HG02870 (cell line): Measurements from ENCODE around the gene NR4A1.

ENCODE experiments used
- ATAC-seq: cut with Tn5 transposase; IDR thresholded peaks from one replicate; pipeline ENCODE4 v1.9.1; 2021; ENCODE audit warnings: mild to moderate bottlenecking, moderate library complexity; ENCODE audit not compliant: unreplicated experiment

Gene NR4A1

DNA sequence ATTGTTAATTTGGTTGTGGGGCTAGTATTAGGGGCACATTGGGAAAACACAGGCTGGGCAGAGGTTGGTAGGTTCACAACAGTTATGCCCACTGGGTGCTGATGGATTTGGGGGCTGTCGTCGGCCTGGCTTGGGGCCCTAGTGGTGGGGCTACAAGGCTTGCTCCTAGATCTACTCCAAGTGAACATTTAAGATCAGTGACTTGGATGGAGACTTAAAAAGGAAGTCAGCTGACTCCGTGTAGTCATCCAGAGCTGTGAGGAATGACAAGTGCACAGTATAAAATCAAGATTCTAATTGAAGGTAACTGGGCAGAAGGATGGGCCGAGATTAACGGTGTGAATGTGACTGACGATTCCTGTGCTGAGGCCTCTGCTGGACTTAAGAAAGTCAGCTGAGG, 12.8 kb upstream of the NR4A1 start:
- ATAC-seq: no peak

DNA sequence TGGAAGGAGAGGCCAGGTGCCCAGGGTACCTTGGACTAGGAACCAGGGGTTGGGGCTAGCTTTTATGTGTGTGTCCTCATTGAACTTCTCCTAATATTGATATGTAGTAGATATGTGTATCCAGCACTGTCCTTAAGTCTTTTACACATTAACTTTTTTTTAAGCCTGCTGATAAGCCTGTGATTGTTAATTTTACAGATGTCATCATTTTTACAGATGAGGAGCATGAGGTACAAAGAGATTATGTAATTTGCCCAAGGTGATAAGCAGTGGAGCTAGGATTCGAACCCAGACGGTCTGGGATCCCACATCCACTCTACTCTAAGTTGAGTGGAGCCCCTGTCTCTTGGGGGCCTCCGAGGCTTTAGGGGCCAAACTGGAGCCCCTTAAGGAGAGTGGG, 10.2 kb upstream of the NR4A1 start:
- ATAC-seq: no peak

DNA sequence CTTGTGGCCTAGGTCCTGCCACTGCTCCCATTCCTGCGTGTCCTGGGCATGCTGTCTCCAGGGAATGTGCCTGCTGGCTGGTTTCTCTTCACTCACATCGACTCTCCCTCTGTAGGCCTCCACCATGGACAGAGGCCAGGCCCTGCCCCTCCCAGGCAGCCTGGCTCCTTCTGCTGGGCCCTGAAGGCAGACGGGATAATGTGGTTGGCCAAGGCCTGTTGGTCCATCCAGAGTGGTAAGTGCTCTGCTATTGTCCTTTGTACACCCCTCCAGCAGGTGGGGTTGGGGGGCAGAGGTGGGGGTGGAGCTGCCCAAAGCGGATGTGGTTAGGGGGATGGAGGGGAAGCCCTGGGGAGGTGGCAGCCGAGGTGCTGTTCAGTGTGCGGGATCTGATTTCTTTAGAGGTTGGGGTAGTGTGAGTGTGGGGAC, 9.5 kb upstream of the NR4A1 start:
- ATAC-seq: no peak

DNA sequence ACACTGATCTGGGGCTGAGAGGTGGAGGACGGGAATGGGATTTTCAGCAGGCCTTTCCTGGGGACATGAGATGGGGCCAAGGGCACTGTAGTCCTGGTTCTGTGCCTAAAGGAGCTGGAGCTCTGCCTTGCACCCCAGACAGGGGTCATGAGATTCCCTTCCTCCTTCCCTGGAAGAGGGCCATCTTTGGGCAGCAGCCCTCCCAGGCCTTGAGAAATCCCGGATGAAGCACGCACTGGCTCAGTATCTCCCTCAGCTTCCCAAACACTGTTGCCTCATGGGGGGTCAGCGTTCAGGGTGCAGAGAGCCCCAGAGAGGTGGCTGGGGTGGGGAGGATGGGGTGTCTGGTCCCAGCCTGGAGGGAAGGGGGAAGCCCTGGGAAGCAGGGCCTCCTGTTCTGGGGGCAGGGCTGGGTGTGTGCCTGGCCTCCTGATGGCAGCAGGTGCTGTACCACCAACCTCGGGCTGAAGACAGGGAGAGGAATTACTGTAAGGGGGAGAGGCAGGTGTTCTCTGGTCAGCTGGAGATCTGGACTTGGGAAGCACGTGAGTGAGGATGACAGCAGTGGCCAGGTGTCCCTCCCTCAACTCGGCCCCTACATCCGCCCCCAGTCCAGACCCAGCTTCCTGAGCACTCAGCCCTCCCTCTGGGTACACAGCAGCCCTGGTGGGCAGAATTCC, 8.4 kb upstream of the NR4A1 start:
- ATAC-seq: no peak

DNA sequence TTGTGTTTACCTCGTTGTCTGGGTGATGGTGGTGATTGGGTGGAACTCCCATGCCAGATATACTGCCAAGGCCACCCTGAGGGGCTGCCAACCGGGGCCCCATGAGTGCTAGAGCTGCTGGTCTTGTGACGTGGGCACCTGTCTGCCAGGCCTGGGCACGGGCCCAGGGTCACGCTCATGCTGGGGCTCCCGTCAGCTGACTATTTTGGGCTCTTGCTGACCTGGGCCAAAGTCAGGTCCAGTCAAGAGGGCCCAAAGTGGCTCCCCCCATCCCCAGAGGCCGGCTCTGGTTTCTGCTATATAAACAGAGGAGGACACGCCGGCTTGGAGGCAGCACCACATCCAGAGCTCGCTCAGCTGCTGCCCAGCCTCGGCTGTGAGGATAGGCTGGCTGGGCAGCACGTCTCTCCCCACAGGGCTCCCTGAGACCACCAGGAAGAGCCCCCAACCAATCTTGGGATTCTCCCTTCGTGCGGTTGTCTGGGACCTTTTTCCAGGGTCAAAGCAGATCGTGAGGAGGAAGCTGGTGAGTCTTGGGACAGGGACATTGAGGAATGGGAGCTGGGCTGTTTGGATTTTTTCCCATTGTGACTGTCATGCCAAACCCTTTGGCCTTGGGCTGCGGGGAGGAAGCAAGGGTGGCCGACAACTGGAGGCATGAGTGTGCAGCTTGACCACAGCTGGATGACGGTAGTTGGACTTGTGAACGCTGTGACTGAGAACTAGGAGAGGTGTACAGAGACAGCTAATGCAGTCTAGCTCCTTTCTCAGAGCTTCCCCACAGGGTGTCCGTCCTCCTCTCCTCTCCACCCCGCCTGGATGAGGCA, 7.6 kb upstream of the NR4A1 start:
- no peak for ATAC-seq

DNA sequence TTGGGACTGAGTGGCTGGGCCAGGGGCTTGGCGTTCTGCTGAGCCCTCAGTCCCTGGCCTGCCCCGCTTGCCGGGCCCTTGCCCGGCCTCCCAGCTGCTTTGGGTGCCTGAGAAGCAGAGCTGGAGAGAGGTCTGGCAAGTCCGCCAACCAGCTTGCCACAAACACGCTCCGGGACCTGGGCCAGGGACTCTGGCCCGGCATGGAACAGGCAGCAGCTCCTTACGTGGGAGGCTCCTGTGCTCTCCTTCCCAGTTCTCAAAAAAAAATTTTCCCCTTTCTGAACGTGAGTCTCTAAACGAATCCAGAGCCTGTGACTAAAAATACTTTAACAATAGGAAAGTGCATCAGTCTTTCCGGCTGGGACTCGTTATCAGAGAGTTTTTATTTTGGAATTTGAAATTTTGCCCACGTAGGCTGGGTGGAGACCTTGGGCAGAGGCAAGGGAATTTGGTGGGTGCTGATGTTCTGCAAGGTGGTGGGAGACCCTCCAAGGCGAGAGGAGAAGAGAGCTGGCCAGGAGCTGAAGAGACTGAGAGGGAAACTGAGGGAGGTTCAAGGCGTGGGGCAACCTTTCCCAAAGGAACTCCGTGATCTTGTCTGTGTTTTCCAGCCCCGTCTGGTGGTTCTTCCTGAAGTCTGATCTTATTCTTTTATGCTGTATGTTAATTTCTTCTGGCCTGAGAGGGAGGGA, 6.8 kb upstream of the NR4A1 start:
- ATAC-seq: no peak

DNA sequence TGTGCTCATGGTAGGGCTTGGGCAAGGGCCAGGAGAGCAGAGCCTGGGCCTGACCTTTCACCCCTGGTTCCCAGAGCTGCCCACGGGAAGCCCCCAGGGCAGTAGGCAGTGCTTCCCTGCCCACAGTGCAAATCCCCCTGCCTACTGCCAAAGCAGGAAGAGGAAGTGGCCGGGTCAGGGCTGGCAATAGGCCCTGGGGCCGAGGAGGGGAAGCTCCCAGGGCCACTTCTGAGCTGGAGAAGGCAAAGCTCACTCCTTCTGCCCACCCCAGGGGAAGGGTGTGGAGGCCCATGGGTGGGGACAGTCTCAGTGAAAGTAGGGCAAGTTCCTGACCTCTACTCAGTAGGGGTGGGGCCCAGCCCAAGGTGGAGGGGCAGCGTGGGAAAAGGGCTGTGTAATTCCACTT, 5.4 kb upstream of the NR4A1 start:
- no peak for ATAC-seq

DNA sequence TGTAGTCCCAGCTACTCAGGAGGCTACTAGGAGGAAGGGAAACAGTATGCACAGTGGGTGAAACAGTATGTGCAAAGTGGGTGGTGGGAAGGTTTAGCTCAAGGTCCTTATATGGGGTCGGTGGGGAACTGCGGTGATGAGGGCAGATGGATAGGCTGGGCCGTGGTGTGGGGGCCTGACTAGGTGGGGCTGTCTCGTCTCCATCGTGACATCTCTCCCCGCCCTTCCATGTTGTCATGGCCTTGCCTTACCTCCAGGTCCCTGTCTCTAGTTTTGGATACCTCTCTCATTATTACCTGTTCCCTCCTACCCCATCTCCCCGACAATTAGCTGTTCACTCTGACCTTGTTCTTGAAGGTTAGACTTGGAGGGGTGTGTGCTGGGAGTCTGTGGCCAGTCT, 4.4 kb upstream of the NR4A1 start:
- no peak for ATAC-seq

DNA sequence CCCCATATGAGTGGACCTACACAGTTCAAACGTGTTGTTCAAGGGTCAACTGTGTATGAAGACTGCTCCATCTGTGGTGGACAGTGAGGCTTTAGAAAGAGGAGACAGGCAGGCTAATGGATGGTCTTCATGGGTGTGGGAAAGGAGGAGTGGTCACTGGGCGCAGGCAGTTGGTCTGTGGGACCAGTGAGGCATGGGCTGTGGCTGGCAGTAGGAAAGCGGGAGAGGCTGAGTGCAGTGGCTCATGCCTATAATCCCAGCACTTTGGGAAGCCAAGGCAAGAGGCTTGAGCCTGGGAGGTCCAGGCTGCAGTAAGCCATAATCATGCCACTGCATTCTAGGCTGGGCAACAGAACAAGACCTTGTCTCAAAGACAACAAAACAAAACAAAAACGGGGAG, 2.0 kb upstream of the NR4A1 start:
- no peak for ATAC-seq

DNA sequence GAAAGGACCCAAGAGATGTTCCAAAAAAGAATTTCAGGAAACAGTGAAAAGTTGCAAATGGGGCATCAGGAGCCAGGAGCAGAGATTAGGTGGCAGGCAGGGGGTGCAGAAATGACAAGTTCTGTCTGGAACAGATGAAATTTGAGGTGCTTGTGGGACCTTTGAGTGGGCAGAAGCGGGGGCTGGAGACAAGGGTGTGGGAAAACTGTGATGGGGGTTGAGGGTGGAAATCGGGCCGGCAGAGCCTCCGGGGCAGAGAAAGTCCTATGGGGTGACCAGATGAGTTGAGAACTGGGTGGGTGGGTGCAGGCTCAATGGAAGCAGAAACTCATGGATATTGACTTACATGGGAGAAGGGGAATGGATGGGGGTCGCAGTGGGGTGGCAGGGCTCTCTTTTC, 1.6 kb upstream of the NR4A1 start:
- no peak for ATAC-seq

DNA sequence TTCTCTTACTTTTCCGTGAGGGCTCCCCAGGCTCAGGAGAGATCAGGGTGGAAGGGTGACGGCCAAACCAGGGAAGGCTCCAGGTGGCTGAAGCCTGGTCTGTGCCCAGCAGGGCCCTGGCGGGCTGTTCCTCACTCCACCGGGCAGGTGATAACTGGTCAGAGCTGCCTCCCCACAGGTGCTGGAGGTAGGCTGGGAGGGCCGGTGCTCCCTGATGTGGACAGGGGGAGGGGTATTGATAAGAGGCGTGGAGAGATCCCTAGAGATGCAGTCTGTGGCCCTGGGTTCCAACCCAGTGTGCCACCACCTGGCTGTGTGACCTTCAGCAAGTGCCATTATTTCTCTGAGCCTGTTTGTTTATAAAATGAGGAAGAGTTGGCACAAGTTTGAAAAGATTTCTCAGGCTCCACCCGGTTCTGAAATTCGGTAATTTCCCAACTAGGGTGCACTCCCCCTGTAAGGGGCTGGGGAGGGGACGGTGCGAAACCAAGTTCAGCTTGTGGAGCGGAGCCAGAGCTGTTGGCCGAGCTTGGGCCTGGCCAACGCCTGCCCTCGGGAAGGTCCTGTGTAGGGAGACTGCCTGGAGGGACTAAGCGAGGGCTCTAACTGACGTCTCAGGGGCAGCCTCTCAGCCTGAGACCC, 1.0 kb upstream of the NR4A1 start:
- no peak for ATAC-seq

DNA sequence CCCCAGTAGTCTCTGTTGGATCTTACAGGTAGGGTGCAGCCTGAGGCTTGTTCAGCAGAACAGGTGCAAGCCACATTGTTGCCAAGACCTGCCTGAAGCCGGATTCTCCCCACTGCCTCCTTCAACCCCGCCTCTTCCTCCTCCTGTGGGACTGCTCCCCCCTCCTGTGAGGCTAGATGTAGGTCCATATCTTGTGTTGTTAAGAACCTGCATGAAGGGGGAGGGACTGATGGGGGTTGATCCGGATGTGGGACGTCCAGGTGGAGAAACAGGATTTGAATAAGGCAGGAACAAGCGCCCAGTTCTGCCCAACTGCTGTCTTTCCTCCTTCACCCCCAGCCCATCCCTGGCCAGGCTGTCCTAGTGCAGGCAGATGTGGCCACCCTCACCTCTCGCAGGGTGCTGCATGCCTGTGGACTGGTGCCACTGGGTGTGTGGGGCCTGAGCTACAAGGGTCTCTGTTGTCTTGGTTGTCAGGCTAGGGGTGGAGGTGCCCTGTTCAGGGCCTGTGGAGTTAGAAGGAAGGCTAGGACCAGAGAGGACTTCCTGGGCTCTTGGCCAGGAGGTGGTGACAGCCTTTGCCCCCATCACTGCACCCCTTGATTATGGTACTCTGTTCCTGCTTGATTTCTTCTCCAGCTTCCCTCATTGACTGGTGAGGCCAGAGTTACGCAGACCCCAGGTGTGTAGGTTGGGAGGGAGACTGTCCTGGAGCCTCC, 1.4 kb downstream of the NR4A1 start:
- ATAC-seq: no peak

DNA sequence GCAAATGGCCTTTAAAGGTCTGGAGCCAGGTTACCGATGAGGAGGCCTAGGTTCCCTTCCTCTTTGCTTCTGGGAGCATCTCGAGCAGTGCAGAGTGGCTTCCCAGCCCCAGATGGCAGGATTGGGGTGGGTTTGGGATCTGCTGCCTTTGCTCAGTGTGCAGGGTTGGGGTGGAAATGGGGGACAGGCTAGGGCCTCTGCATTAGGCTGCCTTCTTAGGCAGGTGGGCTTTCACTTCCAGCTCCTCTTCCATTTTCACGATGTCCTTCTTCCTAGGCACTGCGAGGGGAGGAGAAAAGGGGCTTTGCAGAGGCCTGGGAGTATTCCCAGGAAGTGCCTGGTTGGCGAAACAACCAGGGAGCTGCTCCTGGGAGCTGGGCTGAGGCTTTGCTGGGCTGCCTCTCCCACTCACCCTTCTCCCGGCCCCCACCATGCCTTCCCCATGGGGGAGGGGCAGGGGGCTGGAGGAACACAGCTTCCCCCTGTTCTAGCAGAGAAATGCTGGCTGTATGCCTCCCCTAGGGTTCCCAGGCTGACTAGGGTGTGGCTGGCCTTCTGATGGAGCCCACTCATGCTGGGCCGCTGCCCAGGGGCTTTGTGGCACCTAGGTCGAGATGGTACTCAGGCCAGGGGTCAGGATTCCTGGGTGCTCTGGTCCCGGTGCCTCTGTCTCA, 2.4 kb downstream of the NR4A1 start:
- no peak for ATAC-seq

DNA sequence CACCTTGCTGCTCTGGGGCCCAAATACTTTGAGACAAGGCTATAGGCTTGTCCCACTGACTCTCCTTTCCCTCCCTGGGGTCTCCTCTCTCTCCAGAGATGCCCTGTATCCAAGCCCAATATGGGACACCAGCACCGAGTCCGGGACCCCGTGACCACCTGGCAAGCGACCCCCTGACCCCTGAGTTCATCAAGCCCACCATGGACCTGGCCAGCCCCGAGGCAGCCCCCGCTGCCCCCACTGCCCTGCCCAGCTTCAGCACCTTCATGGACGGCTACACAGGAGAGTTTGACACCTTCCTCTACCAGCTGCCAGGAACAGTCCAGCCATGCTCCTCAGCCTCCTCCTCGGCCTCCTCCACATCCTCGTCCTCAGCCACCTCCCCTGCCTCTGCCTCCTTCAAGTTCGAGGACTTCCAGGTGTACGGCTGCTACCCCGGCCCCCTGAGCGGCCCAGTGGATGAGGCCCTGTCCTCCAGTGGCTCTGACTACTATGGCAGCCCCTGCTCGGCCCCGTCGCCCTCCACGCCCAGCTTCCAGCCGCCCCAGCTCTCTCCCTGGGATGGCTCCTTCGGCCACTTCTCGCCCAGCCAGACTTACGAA, 3.1 kb downstream of the NR4A1 start:
- ATAC-seq: no peak

DNA sequence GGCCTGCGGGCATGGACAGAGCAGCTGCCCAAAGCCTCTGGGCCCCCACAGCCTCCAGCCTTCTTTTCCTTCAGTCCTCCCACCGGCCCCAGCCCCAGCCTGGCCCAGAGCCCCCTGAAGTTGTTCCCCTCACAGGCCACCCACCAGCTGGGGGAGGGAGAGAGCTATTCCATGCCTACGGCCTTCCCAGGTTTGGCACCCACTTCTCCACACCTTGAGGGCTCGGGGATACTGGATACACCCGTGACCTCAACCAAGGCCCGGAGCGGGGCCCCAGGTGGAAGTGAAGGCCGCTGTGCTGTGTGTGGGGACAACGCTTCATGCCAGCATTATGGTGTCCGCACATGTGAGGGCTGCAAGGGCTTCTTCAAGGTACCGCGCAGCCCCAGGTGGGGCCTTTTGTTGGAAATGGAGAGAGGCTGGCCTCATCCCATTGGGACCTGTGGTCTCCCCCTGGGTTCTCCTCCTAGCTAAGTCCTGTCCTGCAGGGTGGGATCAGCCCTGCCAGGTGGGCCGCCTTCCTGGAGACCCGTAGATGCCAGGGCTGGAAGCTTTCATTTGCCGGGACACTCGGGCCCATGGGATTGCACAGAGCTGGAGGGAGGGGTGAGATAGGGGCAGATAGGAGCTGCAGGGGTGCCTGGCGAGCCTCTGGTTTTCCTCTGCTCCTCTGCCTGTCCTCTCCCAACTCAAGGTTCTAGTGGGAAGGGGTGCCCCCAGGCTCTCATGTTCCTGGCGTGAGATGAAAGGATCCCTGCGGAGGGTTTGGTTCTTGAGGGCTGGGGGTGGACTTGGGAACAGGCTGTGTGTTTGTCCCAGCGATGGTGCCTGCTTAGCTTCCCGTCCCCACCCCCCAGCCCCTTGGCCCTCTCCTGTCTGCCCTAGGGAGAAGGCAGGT, 3.8 kb downstream of the NR4A1 start:
- ATAC-seq: no peak

DNA sequence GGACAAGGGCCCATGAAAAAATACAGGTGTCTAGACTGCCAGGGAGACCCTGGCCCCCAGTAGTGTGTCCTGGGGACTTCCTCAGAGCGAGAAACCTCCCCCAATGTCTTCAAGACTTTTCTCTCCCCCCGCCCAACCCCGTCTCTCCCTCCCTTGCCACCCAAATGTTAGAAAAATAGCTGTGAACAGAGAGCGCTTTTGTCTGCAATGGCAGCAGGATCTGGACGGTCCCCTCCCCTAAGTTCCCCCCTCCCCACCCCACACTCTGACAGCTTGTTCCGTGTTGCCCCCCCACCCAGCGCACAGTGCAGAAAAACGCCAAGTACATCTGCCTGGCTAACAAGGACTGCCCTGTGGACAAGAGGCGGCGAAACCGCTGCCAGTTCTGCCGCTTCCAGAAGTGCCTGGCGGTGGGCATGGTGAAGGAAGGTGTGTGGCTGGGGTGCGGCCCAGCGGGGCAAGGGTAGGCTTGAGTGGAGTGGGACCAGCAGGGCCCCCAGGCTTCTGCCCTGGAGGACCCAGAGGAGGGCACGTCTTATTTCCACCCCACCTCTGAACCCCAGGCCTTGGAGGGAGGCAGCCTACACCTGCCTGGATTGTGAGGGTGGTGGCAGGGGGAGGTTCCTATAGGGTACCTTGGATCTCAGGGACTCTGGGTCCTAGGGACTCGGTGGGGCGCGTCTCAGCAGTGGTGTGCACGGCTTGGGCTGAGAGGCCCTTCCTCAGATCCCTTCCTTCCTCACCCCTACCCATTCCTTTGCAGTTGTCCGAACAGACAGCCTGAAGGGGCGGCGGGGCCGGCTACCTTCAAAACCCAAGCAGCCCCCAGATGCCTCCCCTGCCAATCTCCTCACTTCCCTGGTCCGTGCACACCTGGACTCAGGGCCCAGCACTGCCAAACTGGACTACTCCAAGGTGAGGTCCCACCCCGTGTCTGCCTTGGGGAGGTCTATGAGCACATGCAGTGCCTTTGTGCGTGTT, 4.8 kb downstream of the NR4A1 start:
- ATAC-seq: no peak

DNA sequence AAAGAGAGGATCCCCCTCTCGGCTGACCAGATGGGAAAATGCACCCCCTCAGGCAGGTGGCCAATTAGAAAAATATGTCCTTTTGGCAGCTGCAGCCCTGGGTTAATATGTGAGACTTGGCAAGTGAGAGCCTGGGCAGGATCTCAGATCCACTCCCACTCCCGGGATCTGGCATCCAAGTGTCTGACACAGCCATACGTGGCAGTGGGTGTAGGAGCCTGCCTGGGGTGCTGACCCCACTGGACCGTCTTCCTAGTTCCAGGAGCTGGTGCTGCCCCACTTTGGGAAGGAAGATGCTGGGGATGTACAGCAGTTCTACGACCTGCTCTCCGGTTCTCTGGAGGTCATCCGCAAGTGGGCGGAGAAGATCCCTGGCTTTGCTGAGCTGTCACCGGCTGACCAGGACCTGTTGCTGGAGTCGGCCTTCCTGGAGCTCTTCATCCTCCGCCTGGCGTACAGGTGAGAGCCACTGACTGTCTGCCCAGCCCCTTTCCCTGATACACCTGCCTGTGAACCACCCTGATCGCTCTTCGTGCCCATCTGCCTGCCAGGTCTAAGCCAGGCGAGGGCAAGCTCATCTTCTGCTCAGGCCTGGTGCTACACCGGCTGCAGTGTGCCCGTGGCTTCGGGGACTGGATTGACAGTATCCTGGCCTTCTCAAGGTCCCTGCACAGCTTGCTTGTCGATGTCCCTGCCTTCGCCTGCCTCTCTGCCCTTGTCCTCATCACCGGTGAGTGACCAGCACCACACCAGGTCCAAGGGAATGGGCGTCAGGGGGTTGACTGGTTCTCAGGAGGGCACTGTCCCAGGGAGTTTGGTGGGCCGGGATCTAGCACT, 5.8 kb downstream of the NR4A1 start:
- no peak for ATAC-seq
